ENCODE results near the gene ZRANB2.

DNA sequence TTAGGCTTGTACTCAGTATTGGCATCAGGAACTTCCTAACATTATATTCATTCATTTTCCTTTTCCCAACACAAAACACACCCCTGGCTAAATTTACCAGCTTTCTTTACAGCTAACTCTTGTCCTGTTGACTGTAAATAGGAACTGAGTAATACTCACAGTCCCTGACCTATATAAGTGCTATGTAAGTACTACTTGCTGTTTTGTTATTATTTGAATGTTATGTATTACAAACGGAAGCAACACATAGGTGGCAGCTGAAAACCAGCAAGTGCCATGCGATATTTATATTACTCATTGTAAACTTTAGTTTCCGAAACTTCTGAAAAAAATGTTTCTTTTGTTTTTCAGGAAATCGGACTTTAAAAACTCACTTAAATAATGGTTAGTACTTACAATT is 54.7 kb downstream of the ZRANB2 start:
- no peak for TF ChIP-seq POLR2A (IDR thresholded peaks at IDR 0.05)
- TF ChIP-seq, protein P1, sequence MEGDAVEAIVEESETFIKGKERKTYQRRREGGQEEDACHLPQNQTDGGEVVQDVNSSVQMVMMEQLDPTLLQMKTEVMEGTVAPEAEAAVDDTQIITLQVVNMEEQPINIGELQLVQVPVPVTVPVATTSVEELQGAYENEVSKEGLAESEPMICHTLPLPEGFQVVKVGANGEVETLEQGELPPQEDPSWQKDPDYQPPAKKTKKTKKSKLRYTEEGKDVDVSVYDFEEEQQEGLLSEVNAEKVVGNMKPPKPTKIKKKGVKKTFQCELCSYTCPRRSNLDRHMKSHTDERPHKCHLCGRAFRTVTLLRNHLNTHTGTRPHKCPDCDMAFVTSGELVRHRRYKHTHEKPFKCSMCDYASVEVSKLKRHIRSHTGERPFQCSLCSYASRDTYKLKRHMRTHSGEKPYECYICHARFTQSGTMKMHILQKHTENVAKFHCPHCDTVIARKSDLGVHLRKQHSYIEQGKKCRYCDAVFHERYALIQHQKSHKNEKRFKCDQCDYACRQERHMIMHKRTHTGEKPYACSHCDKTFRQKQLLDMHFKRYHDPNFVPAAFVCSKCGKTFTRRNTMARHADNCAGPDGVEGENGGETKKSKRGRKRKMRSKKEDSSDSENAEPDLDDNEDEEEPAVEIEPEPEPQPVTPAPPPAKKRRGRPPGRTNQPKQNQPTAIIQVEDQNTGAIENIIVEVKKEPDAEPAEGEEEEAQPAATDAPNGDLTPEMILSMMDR (IDR thresholded peaks at IDR 0.05): no peak

Data from right lobe of liver (tissue), 4 donors.